Smooth muscle cell (in vitro differentiated cells): ENCODE data around the gene RNF180. TPM values are rescaled to one million over a fixed set of nuclear protein-coding genes. Genes with fewer than 3 reads are reported as not detected.
A peak's percentile ranks its signal among the peaks of the same experiment; 100 is the strongest.

Experiments
- DNase-seq: peaks from one replicate; lab custom pipeline; 2025; ENCODE audit not compliant: unreplicated experiment; lab: John Stamatoyannopoulos, UW
- H2AFZ ChIP-seq: fragments of 200-600 bp; sonication (generic); 2 replicates; pipeline ENCODE4 v1.6.0; 2016; ENCODE audit warnings: antibody characterized with exemption, low read depth, mild to moderate bottlenecking
- H3F3A ChIP-seq: fragments of 200-600 bp; sonication (generic); 2 replicates; pipeline ENCODE4 v1.6.0; 2017; ENCODE audit warnings: antibody characterized with exemption, low read depth
- H3K27ac ChIP-seq: fragments of 200-600 bp; sonication (generic); 2 replicates; pipeline ENCODE4 v1.5.1; 2016; ENCODE audit warnings: low read depth, mild to moderate bottlenecking
- H3K27me3 ChIP-seq: fragments of 200-600 bp; sonication (generic); 2 replicates; pipeline ENCODE4 v1.6.1; 2016; ENCODE audit warnings: low read depth, mild to moderate bottlenecking
- H3K36me3 ChIP-seq: fragments of 200-600 bp; sonication (generic); 2 replicates; pipeline ENCODE4 v1.5.1; 2016; ENCODE audit warnings: low read depth
- H3K4me1 ChIP-seq: fragments of 200-600 bp; sonication (generic); 2 replicates; pipeline ENCODE4 v1.5.1; 2016; ENCODE audit warnings: low read depth
- H3K4me2 ChIP-seq: fragments of 200-600 bp; sonication (generic); 2 replicates; pipeline ENCODE4 v1.6.0; 2016; ENCODE audit warnings: mild to moderate bottlenecking
- H3K4me3 ChIP-seq: fragments of 200-600 bp; sonication (generic); 2 replicates; pipeline ENCODE4 v1.5.1; 2016; ENCODE audit warnings: mild to moderate bottlenecking
- H3K79me2 ChIP-seq: fragments of 200-600 bp; sonication (generic); 2 replicates; pipeline ENCODE4 v1.6.0; 2016; ENCODE audit warnings: low read depth, mild to moderate bottlenecking
- H3K9ac ChIP-seq: fragments of 200-600 bp; sonication (generic); 2 replicates; pipeline ENCODE4 v1.6.0; 2016; ENCODE audit warnings: low read depth
- H3K9me3 ChIP-seq: fragments of 200-600 bp; sonication (generic); replicated peaks from 2 replicates; pipeline ENCODE4 v1.5.1; 2016; ENCODE audit warnings: low read depth
- H4K20me1 ChIP-seq: fragments of 200-600 bp; sonication (generic); 2 replicates; pipeline ENCODE4 v1.6.0; 2016; ENCODE audit warnings: low read depth
- WGBS: methylation state at CpG from one replicate; pipeline ENCODE4 v1.1.7; 2016; ENCODE audit warnings: low lambda C conversion rate; 5-methylcytosine and 5-hydroxymethylcytosine counted together
- polyA plus RNA-seq: library from polyadenylated mRNA; unstranded; fragments of >200 nt; fragmentation: Nextera tagmentation; extraction: Ambion mirVana; gene quantifications from 2 replicates; pipeline ENCODE4 v1.2.1, GENCODE V29; 2016
- total RNA-seq: library from RNA; depleted of rRNA; stranded (reverse); fragments of >200 nt; gene quantifications from 2 replicates; pipeline ENCODE4 v1.2.3, GENCODE V29; 2014
- TF ChIP-seq, protein P1 (sequence below): fragments of 200-600 bp; sonication (generic); IDR thresholded peaks from 2 replicates; pipeline ENCODE4 v1.5.1; 2017; ENCODE audit warnings: borderline replicate concordance, mild to moderate bottlenecking, antibody characterized with exemption; ENCODE audit not compliant: insufficient read depth, poor library complexity, severe bottlenecking

The RNF180 gene, protein sequence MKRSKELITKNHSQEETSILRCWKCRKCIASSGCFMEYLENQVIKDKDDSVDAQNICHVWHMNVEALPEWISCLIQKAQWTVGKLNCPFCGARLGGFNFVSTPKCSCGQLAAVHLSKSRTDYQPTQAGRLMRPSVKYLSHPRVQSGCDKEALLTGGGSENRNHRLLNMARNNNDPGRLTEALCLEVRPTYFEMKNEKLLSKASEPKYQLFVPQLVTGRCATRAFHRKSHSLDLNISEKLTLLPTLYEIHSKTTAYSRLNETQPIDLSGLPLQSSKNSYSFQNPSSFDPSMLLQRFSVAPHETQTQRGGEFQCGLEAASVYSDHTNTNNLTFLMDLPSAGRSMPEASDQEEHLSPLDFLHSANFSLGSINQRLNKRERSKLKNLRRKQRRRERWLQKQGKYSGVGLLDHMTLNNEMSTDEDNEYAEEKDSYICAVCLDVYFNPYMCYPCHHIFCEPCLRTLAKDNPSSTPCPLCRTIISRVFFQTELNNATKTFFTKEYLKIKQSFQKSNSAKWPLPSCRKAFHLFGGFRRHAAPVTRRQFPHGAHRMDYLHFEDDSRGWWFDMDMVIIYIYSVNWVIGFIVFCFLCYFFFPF
- 3.8 and 8.3 TPM in 2 replicates for total RNA-seq
- polyA plus RNA-seq, result 1.4 and 3.0 TPM in 2 replicates

DNA sequence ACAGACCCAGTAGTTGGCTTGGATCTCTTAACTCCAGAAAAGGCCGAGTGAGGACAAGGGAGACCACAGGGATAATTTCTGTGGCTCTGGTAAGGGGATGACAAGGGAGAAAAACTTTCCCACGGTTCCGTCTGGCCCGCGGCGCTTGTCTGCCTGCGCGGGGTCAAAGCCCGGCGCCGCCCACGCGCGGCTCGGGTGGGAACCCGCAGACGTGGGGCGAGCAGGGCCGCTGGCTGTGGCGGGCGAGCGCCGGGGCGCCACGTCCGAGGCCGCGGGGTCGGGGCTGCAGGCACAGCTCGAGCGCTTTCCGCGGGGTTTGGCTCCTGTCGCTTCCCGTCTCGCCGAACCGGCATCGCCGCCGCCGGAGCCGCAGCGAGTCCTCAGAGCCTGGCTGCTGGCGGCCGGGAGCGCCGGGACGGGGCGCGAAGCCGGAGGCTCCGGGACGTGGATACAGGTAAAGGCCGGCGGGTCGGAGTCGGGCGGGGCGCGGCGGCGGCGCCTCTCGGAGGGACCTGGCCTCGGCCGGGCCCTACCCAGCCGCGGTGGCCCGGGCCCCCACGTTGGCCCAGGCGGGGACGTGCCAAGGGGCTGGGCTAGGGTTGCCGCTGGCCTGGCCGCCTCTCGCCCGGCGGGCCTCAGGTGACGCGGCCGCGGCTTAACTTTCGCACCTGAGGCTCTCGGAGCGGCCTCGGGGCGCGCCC lies at the start of gene RNF180:
Gene RNF180 (plus strand): TSS at position 344 of the 701 bp plus-strand sequence. CDS start 34,965 bp downstream, outside the sequence.
- peak within 1 kb of the TSS; percentile 89 for H2AFZ ChIP-seq
- H3K9me3 ChIP-seq, result no peaks in the 10 kb centered on the region
- peaks cover 16% of the 10 kb centered on the region for H3K27me3 ChIP-seq
- H3K9ac ChIP-seq, result peak within 1 kb of the TSS; percentile 50
- no peak within 1 kb of the TSS for H3K27ac ChIP-seq
- H3F3A ChIP-seq, result no peaks in the 10 kb centered on the region
- peak within 1 kb of the TSS; percentile 93 for H3K4me2 ChIP-seq
- peak within 1 kb of the TSS; percentile 71 for H3K4me3 ChIP-seq
- peaks cover 7% of the 10 kb centered on the region for H3K4me1 ChIP-seq
- no peaks in the 10 kb centered on the region for H3K36me3 ChIP-seq
- peak; percentile 8 for DNase-seq
- H3K79me2 ChIP-seq, result peaks cover 6% of the 10 kb centered on the region
- TF ChIP-seq, protein P1, sequence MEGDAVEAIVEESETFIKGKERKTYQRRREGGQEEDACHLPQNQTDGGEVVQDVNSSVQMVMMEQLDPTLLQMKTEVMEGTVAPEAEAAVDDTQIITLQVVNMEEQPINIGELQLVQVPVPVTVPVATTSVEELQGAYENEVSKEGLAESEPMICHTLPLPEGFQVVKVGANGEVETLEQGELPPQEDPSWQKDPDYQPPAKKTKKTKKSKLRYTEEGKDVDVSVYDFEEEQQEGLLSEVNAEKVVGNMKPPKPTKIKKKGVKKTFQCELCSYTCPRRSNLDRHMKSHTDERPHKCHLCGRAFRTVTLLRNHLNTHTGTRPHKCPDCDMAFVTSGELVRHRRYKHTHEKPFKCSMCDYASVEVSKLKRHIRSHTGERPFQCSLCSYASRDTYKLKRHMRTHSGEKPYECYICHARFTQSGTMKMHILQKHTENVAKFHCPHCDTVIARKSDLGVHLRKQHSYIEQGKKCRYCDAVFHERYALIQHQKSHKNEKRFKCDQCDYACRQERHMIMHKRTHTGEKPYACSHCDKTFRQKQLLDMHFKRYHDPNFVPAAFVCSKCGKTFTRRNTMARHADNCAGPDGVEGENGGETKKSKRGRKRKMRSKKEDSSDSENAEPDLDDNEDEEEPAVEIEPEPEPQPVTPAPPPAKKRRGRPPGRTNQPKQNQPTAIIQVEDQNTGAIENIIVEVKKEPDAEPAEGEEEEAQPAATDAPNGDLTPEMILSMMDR, result no peak
- under 1% methylated on average over 72 of the region's 88 CpGs for WGBS
- no peaks in the 10 kb centered on the region for H4K20me1 ChIP-seq

DNA sequence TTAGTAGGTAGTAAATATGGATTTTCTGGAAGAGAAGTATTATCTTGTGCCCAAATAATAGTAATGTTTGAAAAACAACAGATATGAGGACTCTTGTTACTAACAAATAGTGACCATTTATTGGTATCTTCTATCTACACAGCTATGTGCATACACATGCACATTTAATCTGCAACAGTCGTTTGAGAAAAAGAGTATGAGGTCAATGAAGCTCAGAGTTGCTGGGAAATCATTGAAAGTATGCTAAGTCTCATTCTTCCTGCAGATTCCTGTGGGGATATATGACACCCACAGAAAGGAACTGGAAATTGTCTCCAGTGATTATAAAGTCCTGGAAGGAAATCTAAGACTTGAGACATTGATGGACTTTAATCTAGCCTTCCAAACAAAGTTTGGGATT lies 40.1 kb upstream of the RNF180 start:
- Histone ChIP-seq H2AFZ (no peak overlapping the region), H3K9me3 (no peaks in the 10 kb centered on the region), H3K27me3 (no peaks in the 10 kb centered on the region), H3F3A (no peaks in the 10 kb centered on the region), H4K20me1 (no peaks in the 10 kb centered on the region), H3K4me3 (no peak overlapping the region), H3K36me3 (no peaks in the 10 kb centered on the region), H3K4me2 (no peak overlapping the region), H3K79me2 (no peaks in the 10 kb centered on the region), H3K4me1 (no peaks in the 10 kb centered on the region), H3K27ac (no peak overlapping the region), H3K9ac (no peak overlapping the region)
- TF ChIP-seq, protein P1, result no peak
- WGBS, result 8% methylated on average over 1 of the region's 1 CpG
- DNase-seq, result no peak

DNA sequence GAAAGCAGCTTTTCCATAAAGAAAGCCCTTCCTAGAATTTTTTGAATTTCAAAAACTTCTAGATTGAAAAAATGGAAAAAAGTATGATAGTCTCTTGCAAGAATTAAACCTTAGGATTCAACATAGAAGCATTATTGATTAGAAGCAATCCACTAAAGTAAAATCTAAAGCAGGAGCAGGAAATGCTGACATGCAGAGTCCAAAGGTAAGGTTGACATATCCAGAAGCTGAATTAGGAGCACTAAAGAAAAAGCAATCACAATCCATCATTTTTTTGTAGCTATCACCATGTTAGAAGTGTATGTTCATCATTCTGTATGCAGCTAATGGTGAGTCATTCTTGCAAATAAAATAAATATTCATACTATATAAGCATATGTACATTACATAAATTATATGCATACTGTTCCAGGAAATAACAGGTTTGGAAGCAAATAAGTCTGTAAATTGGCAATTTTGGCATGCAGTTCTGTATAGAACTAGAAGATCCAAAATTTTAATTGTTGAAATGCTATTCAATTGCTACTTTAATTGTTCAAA lies 39.4 kb upstream of the RNF180 start:
- H4K20me1 ChIP-seq, result no peaks in the 10 kb centered on the region
- DNase-seq, result no peak
- H3F3A ChIP-seq, result no peaks in the 10 kb centered on the region
- H3K4me3 ChIP-seq, result no peak overlapping the region
- TF ChIP-seq, protein P1, result no peak
- no peaks in the 10 kb centered on the region for H3K36me3 ChIP-seq
- no peak overlapping the region for H2AFZ ChIP-seq
- H3K79me2 ChIP-seq, result no peaks in the 10 kb centered on the region
- H3K4me1 ChIP-seq, result no peaks in the 10 kb centered on the region
- no peaks in the 10 kb centered on the region for H3K9me3 ChIP-seq
- no peak overlapping the region for H3K27ac ChIP-seq
- H3K9ac ChIP-seq, result no peak overlapping the region
- no peaks in the 10 kb centered on the region for H3K27me3 ChIP-seq
- H3K4me2 ChIP-seq, result no peak overlapping the region
